Fibroblast of pulmonary artery (primary cell): ENCODE data around the gene KIFC1.
A peak's percentile ranks its signal among the peaks of the same experiment; 100 is the strongest.
"Not testable (repeated sequence)": the region's sequence is repeated elsewhere in the genome, so short reads cannot be mapped to it uniquely, and the experiment has no call there.

Experiments used
- DNase-seq: peaks from one replicate; pipeline ENCODE4 v3.0.0-alpha.2; 2010; ENCODE audit warnings: low read depth
- H3K4me3 ChIP-seq: replicated peaks from 2 replicates; pipeline ENCODE4 v1.5.1; 2011; ENCODE audit warnings: low read depth, mild to moderate bottlenecking, control low read depth, low read length, moderate library complexity
- CTCF ChIP-seq: IDR thresholded peaks from 2 replicates; pipeline ENCODE4 v1.5.1; 2011; ENCODE audit warnings: mild to moderate bottlenecking, control low read depth, low read length, inconsistent platforms; ENCODE audit errors: missing control alignments

The KIFC1 gene

GRCh38 chr6:33390767-33391277, 801 bp upstream of the KIFC1 start:
- no peak for TF ChIP-seq CTCF
- H3K4me3 ChIP-seq = peak overlapping the region; percentile 37
- no peak for DNase-seq

- no peak for TF ChIP-seq CTCF
- DNase-seq = no peak
- H3K4me3 ChIP-seq = peak overlapping the region; percentile 90
Measured at GRCh38 chr6:33391922-33392594, 435 bp downstream of the KIFC1 start.

- no peak for DNase-seq
- TF ChIP-seq CTCF = no peak
- H3K4me3 ChIP-seq = peak overlapping the region; percentile 90
Measured at GRCh38 chr6:33392595-33392948, 949 bp downstream of the KIFC1 start.

- no peak for TF ChIP-seq CTCF
- no peak for DNase-seq
- H3K4me3 ChIP-seq = peak overlapping the region; percentile 90
Measured at GRCh38 chr6:33392979-33393378, 1.4 kb downstream of the KIFC1 start.

GRCh38 chr6:33397541-33397940, 5.9 kb downstream of the KIFC1 start:
- no peak for DNase-seq
- no peak for TF ChIP-seq CTCF
- H3K4me3 ChIP-seq = no peak overlapping the region

- DNase-seq, H3K4me3 ChIP-seq: not testable (repeated sequence)
Measured at GRCh38 chr6:33398601-33399000, 7.0 kb downstream of the KIFC1 start.

- not testable (repeated sequence) for H3K4me3 ChIP-seq, DNase-seq
Measured at GRCh38 chr6:33399881-33400280, 8.3 kb downstream of the KIFC1 start.

GRCh38 chr6:33404884-33405283, 13.3 kb downstream of the KIFC1 start:
- no peak overlapping the region for H3K4me3 ChIP-seq
- no peak for TF ChIP-seq CTCF
- no peak for DNase-seq
